Endothelial cell of umbilical vein (primary cell): ENCODE results near the gene ACTL7A. TPM values are rescaled to one million over a fixed set of nuclear protein-coding genes. Genes with fewer than 3 reads are reported as not detected.

ENCODE experiments used
- BruUV-seq: library from RNA; stranded (reverse); fragments of 400-500 nt; replicated peaks from 2 replicates; lab custom pipeline; 2021; lab: Mats Ljungman, UMichigan
- CTCF ChIA-PET: fragments of 300-600, 350-600 bp; sonication (Branson Sonifier 250); formaldehyde crosslinking; loops from one replicate; lab custom pipeline; 2021; ENCODE audit warnings: antibody characterized with exemption, inconsistent platforms; lab: Charles Lee
- POLR2A ChIA-PET: fragments of 300-600, 350-600 bp; sonication (Branson Sonifier 250); formaldehyde crosslinking; loops from one replicate; lab custom pipeline; 2021; ENCODE audit warnings: antibody characterized with exemption, inconsistent platforms; lab: Charles Lee
- DNase-seq: peaks from one replicate; pipeline ENCODE4 v3.0.0-alpha.2; 2011; ENCODE audit warnings: low read depth, low spot score
- FAIRE-seq: peaks from 2 replicates; lab custom pipeline; 2011; peaks lifted over from hg19 to GRCh38; lab: Jason Lieb, UNC
- H2AFZ ChIP-seq: 2 replicates; pipeline ENCODE4 v1.6.0; 2012; ENCODE audit warnings: low read depth, low read length, control low read depth, inconsistent platforms
- H3K27ac ChIP-seq: 2 replicates; pipeline ENCODE4 v1.5.1; 2011; ENCODE audit warnings: low read depth, mild to moderate bottlenecking, control low read depth, low read length, moderate library complexity; ENCODE audit not compliant: insufficient read depth
- H3K27me3 ChIP-seq, 2 experiments: 2 replicates each; pipeline versions ENCODE4 v1.6.0 to v1.6.1; 2011; ENCODE audit warnings: low read length in 2 of 2, mixed read lengths in 1 of 2; ENCODE audit not compliant: control insufficient read depth in 2 of 2, insufficient read depth in 2 of 2
- H3K36me3 ChIP-seq, 2 experiments: 2 replicates in 1 of 2; 3 replicates in 1 of 2; pipeline ENCODE4 v1.5.1; 2011; ENCODE audit warnings: low read length in 2 of 2, mild to moderate bottlenecking in 1 of 2, moderate library complexity in 1 of 2; ENCODE audit not compliant: control insufficient read depth in 2 of 2, insufficient read depth in 2 of 2; ENCODE audit errors: extremely low read depth in 1 of 2
- H3K4me1 ChIP-seq: 3 replicates; pipeline ENCODE4 v1.5.1; 2011; ENCODE audit warnings: mild to moderate bottlenecking, low read length; ENCODE audit not compliant: control insufficient read depth, insufficient read depth; ENCODE audit errors: extremely low read depth
- H3K4me2 ChIP-seq: 2 replicates; pipeline ENCODE4 v1.6.1; 2011; ENCODE audit warnings: low read length, control low read depth, mixed read lengths; ENCODE audit not compliant: insufficient read depth
- H3K4me3 ChIP-seq, 3 experiments: fragments of 200-600 bp in 1 of 3; sonication (generic), shearing (Covaris generic) in 1 of 3; replicated peaks in 1 of 3; 2 replicates each; pipeline ENCODE4 v1.5.1; 2011 to 2016; ENCODE audit warnings: control low read depth in 3 of 3, low read length in 3 of 3, mild to moderate bottlenecking in 2 of 3, inconsistent platforms in 1 of 3, low read depth in 1 of 3, moderate library complexity in 1 of 3; ENCODE audit not compliant: insufficient read depth in 1 of 3
- H3K79me2 ChIP-seq: 2 replicates; pipeline ENCODE4 v1.6.0; 2012; ENCODE audit warnings: low read length, inconsistent platforms; ENCODE audit not compliant: control insufficient read depth, insufficient read depth
- H3K9ac ChIP-seq: replicated peaks from 2 replicates; pipeline ENCODE3; 2011; ENCODE audit warnings: low read length, control low read depth; ENCODE audit not compliant: insufficient read depth; ENCODE audit errors: extremely low read depth
- H3K9me1 ChIP-seq: replicated peaks from 3 replicates; pipeline ENCODE4 v1.6.0; 2011; ENCODE audit warnings: mild to moderate bottlenecking, low read length; ENCODE audit not compliant: control insufficient read depth, insufficient read depth; ENCODE audit errors: extremely low read depth
- H3K9me3 ChIP-seq: replicated peaks from 2 replicates; pipeline ENCODE4 v1.5.1; 2012; ENCODE audit warnings: low read length, inconsistent platforms; ENCODE audit not compliant: control insufficient read depth, insufficient read depth
- H4K20me1 ChIP-seq: replicated peaks from 2 replicates; pipeline ENCODE3; 2011; ENCODE audit warnings: mild to moderate bottlenecking, low read length; ENCODE audit not compliant: control insufficient read depth, insufficient read depth; ENCODE audit errors: extremely low read depth
- EZH2 ChIP-seq: IDR thresholded peaks from 2 replicates; pipeline ENCODE4 v1.6.1; 2012; ENCODE audit warnings: borderline replicate concordance, low read depth, mild to moderate bottlenecking, moderate library complexity, low read length, inconsistent platforms; ENCODE audit not compliant: severe bottlenecking
- FOS ChIP-seq: IDR thresholded peaks from 2 replicates; pipeline ENCODE4 v1.6.1; 2011; ENCODE audit warnings: mild to moderate bottlenecking, low read length, moderate library complexity, borderline replicate concordance; ENCODE audit not compliant: insufficient read depth
- GATA2 ChIP-seq: IDR thresholded peaks from 2 replicates; pipeline ENCODE4 v1.7.0; 2011; ENCODE audit warnings: low read depth, mild to moderate bottlenecking, moderate library complexity, mixed read lengths, low read length; ENCODE audit not compliant: insufficient read length, insufficient read depth
- JUN ChIP-seq: IDR thresholded peaks from 2 replicates; pipeline ENCODE4 v1.6.1; 2011; ENCODE audit warnings: borderline replicate concordance, low read depth; ENCODE audit not compliant: insufficient read length, insufficient read depth
- MYC ChIP-seq: IDR thresholded peaks from one replicate; pipeline ENCODE4 v1.6.1; 2011; ENCODE audit warnings: mild to moderate bottlenecking, low read depth, low read length
- POLR2A ChIP-seq: IDR thresholded peaks from 2 replicates; pipeline ENCODE4 v1.6.1; 2012; ENCODE audit warnings: low read depth, mild to moderate bottlenecking, control low read depth, low read length
- POLR2AphosphoS5 ChIP-seq: IDR thresholded peaks from 2 replicates; pipeline ENCODE4 v1.6.1; 2012; ENCODE audit warnings: low read depth, mild to moderate bottlenecking, control low read depth, low read length, moderate library complexity; ENCODE audit not compliant: insufficient read depth
- dilution Hi-C: fragments of 300-500 bp; cut with MboI; formaldehyde crosslinking; loops from one replicate; pipeline ENCODE4 v1.15.0; 2019; ENCODE audit warnings: low sequenced_read_pairs; ENCODE audit not compliant: extremely low pct_ligation_motif_present
- intact Hi-C: fragments of 100-400 bp; cut with micrococcal nuclease; formaldehyde crosslinking; loops from one replicate; pipeline ENCODE4 v1.10.0; 2022
- polyA plus RNA-seq, 4 experiments: library from polyadenylated mRNA; depleted of rRNA in 3 of 4; stranded (reverse) in 3 of 4; unstranded in 1 of 4; fragments of >200 nt; gene quantifications; 2 replicates each; pipeline versions ENCODE4 v1.2.1 to v1.2.3, GENCODE V29; 2011 to 2012; ENCODE audit warnings: missing spikeins in 1 of 4
- total RNA-seq: library from RNA; stranded (reverse); gene quantifications from 2 replicates; pipeline ENCODE4 v1.2.3, GENCODE V29; 2021
- TF ChIP-seq, protein P1 (sequence below): IDR thresholded peaks from 2 replicates; pipeline ENCODE4 v1.6.1; 2011; ENCODE audit not compliant: insufficient read depth, insufficient read length
- TF ChIP-seq, protein P2 (sequence below), 2 donors: IDR thresholded peaks; 1 replicate in 1 of 2; 2 replicates in 1 of 2; pipeline ENCODE4 v1.5.1; 2011; ENCODE audit warnings: low read length in 2 of 2, mild to moderate bottlenecking in 2 of 2, moderate library complexity in 2 of 2, control low read depth in 1 of 2, inconsistent platforms in 1 of 2, low read depth in 1 of 2; ENCODE audit not compliant: insufficient read depth in 1 of 2; ENCODE audit errors: extremely low read depth in 1 of 2

ACTL7A gene
- total and polyA plus RNA-seq, 2 donors (not counting 3 experiments of a cell fraction or from before 2014, with no cell fraction given): not detected

DNA sequence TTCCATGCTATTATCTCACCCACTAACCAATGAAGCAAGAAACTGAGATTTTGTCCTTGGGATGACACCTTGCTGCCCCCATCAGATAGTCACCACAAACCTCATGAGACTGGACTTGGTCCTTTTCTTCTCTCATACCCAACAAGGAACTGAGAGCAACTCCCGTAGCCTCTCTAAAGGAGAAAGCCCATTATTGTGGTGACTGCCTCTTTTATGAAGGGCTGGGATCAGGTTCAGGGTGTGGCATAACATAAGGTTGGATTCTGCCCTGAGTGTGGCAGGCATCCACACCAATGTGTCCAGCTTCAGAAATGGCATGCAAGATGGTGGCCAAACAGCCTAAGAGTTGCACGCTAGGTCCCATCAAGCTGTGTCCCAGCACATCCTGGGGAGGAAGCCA, 1.3 kb upstream of the ACTL7A start:
- no peak for TF ChIP-seq POLR2AphosphoS5
- TF ChIP-seq, protein P1, sequence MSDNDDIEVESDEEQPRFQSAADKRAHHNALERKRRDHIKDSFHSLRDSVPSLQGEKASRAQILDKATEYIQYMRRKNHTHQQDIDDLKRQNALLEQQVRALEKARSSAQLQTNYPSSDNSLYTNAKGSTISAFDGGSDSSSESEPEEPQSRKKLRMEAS: no peak
- no peak for TF ChIP-seq POLR2A
- TF ChIP-seq GATA2: no peak
- TF ChIP-seq JUN: no peak
- TF ChIP-seq EZH2: no peak
- TF ChIP-seq, protein P2, sequence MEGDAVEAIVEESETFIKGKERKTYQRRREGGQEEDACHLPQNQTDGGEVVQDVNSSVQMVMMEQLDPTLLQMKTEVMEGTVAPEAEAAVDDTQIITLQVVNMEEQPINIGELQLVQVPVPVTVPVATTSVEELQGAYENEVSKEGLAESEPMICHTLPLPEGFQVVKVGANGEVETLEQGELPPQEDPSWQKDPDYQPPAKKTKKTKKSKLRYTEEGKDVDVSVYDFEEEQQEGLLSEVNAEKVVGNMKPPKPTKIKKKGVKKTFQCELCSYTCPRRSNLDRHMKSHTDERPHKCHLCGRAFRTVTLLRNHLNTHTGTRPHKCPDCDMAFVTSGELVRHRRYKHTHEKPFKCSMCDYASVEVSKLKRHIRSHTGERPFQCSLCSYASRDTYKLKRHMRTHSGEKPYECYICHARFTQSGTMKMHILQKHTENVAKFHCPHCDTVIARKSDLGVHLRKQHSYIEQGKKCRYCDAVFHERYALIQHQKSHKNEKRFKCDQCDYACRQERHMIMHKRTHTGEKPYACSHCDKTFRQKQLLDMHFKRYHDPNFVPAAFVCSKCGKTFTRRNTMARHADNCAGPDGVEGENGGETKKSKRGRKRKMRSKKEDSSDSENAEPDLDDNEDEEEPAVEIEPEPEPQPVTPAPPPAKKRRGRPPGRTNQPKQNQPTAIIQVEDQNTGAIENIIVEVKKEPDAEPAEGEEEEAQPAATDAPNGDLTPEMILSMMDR (IDR thresholded peaks at IDR 0.05; ENCODE audit: extremely low read depth in 1 of 2, insufficient read depth in 1 of 2, low read depth in 1 of 2, low read length in 2 of 2): no peak
- no peak for TF ChIP-seq FOS
- no peak for TF ChIP-seq MYC
- Histone ChIP-seq H3K36me3 (no peaks in the 10 kb centered on the region), H3K9ac (no peak overlapping the region), H3K79me2 (no peaks in the 10 kb centered on the region), H3K4me2 (no peak overlapping the region), H3K27ac (no peak overlapping the region), H4K20me1 (no peaks in the 10 kb centered on the region), H3K4me1 (no peaks in the 10 kb centered on the region), H3K9me1 (no peaks in the 10 kb centered on the region), H3K4me3 (no peak overlapping the region), H3K9me3 (no peaks in the 10 kb centered on the region), H2AFZ (no peak overlapping the region), H3K27me3 (no peaks in the 10 kb centered on the region)
- dilution Hi-C loops: no loop called here
- POLR2A ChIA-PET: no interaction called here
- CTCF ChIA-PET: interaction anchor here (1.0 to 1.5 kb wide), 2 partner anchors 13 to 91 kb away, joined by 3 read pairs; no protein-coding TSS in a partner anchor
- intact Hi-C loops: no loop called here
- FAIRE-seq: no peak
- DNase-seq: no peak
- no TSS peak for BruUV-seq
